SJSA1 (cell line): ENCODE measurements around the gene SLIT1. TPM values are rescaled to one million over a fixed set of nuclear protein-coding genes. Genes with fewer than 3 reads are reported as not detected.

Source experiments
- DNase-seq, 2 experiments: peaks; one replicate each; pipeline ENCODE4 v3.0.0-alpha.2; 2015 to 2020; ENCODE audit warnings: low spot score in 2 of 2, low read depth in 1 of 2
- H3K27ac ChIP-seq: fragments of 250-450 bp; sonication (Bioruptor Pico); 2 replicates; pipeline ENCODE4 v1.5.1; 2020; ENCODE audit warnings: mild to moderate bottlenecking, moderate library complexity
- H3K27me3 ChIP-seq: fragments of 250-450 bp; sonication (Bioruptor Pico); replicated peaks from 2 replicates; pipeline ENCODE4 v1.5.1; 2020; ENCODE audit warnings: mild to moderate bottlenecking, moderate library complexity
- H3K36me3 ChIP-seq: fragments of 250-450 bp; sonication (Bioruptor Pico); 2 replicates; pipeline ENCODE4 v1.5.1; 2020; ENCODE audit warnings: mild to moderate bottlenecking
- H3K4me1 ChIP-seq: fragments of 250-450 bp; sonication (Bioruptor Pico); replicated peaks from 2 replicates; pipeline ENCODE4 v1.6.1; 2021; ENCODE audit warnings: mild to moderate bottlenecking
- H3K4me3 ChIP-seq: fragments of 250-450 bp; sonication (Bioruptor Pico); 2 replicates; pipeline ENCODE4 v1.5.1; 2020; ENCODE audit warnings: mild to moderate bottlenecking
- H3K9me3 ChIP-seq: fragments of 250-450 bp; sonication (Bioruptor Pico); replicated peaks from 2 replicates; pipeline ENCODE4 v1.5.1; 2020; ENCODE audit warnings: mild to moderate bottlenecking
- total RNA-seq: library from RNA; depleted of rRNA; stranded (reverse); fragments of >200 nt; shearing (Covaris generic); gene quantifications from 2 replicates; pipeline ENCODE4 v1.2.3, GENCODE V29; 2014

SLIT1 gene
- total RNA-seq, 1 experiment from 2014 or later: not detected

DNA sequence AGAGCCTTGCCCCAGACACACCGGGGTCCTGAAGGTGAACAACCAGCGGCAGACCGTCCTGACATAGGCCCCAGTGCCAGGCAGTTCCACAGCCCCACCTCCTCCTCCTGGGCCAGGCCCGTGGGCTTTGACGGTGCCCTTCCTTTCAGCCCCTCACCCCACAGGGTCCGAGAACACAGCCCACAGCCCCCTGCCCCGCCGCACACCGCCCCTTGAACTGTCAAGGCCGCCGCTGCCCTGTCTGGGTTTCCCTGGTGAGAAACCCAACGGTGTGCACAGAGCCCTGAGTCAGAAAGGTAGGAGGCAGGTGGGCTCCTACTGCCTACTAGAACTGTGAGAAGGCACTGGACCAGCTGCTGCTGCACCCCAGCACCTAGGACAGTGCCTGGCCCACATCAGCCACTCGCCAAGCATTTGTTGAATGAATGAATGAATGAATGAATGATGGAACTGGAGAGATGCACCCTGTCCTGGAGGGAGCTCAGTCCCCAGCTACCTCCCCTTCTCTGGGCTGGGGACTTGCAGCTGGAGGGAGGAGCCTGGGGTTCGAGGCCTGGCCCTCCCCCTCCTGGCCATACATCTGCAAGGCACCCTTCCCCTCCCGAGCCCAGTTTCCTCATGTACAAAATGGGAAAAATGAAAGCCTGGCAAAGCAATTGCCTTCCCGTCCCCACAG lies 117.9 kb downstream of the SLIT1 start:
- Histone ChIP-seq H3K36me3 (no peaks in the 10 kb centered on the region), H3K27ac (no peak overlapping the region), H3K4me3 (no peak overlapping the region), H3K4me1 (no peaks in the 10 kb centered on the region), H3K9me3 (peaks cover 21% of the 10 kb centered on the region), H3K27me3 (peaks cover 8% of the 10 kb centered on the region; the same call in 1 of the 2 replicates)
- DNase-seq: no peak

DNA sequence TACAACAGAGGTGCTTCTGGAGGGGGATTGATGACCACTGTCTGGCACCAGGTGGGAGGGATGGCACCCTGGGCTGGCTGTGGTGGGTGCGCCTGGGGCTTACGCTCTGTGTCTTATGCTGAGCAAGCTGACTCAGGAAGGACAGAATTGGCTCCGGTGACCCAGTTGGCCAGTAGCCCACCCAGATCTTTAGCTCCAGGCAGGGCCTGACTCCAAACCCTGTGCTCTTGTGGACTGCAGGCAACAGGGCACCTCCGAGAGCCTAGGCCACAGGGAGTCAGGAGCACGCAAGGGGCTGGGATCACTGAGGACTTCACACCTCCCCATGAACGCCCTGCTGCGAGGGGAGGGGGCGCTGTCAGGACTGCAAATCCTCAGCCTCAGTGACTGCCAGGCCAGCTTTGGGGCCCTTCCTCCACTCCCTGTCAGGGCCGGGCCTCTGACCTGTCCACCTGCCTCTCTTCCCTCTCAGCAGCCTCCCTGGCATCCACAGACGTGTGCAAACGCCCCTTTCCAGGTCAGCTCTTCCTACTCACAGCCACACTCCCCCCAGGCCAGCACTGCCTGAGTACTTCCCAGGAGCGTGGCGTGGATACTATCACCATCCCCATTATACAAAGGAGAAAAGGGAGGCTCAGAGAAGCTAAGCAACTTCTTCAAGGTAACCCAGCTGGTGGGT lies 118.7 kb downstream of the SLIT1 start:
- peaks cover 21% of the 10 kb centered on the region for H3K9me3 ChIP-seq
- no peak overlapping the region for H3K27ac ChIP-seq
- no peak for DNase-seq
- H3K4me1 ChIP-seq: no peaks in the 10 kb centered on the region
- 0 out of 2 replicates have a peak, but pooled peaks cover 2% of the 10 kb centered on the region for H3K27me3 ChIP-seq
- H3K36me3 ChIP-seq: no peaks in the 10 kb centered on the region
- no peak overlapping the region for H3K4me3 ChIP-seq

DNA sequence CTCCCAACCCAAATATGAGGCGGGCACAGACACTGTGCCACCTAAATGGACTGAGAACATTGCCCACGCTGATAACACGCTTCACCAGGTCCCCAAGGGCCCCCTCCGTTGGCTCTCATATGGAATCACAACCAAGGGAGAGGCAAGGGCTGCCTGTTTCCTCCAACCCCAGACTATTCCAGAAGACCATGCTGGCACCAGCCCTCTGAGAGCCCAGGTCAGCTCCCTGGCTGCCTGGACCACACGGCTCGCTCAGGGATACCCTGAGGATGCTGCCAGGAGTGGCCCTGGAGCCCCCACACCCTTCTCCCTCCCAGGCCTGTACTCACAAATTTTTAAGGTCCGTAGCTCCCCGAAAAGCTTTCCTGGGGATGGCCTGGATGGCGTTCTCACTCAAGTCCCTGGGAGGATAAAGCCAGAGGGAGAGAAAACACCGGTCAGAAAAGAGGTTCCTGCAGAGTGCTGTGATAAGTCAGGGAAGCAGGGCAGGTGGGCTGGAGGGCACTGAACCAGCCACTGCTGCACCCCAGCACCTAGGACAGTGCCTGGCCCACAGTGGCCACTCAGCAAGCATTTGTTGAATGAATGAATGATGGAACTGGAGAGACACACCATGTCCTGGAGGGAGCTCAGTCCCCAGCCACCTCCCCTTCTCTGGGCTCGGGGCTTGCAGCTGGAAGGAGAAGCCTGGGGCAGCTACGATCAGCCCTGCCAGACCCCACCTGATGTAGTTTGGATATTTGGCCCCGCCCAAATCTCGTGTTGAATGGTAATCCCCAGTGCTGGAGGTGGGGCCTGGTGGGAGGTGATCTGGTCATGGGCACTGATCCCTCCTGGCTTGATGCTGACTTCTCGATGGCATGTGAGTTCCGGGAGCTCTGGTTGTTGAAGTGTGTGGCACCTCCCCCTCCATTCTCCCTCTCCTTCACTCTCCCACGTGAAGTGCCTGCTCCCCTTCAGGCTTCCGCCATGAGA lies 119.8 kb downstream of the SLIT1 start:
- no peak for DNase-seq
- Histone ChIP-seq H3K4me1 (no peaks in the 10 kb centered on the region), H3K27me3 (0 out of 2 replicates have a peak, but pooled peaks cover 4% of the 10 kb centered on the region)

DNA sequence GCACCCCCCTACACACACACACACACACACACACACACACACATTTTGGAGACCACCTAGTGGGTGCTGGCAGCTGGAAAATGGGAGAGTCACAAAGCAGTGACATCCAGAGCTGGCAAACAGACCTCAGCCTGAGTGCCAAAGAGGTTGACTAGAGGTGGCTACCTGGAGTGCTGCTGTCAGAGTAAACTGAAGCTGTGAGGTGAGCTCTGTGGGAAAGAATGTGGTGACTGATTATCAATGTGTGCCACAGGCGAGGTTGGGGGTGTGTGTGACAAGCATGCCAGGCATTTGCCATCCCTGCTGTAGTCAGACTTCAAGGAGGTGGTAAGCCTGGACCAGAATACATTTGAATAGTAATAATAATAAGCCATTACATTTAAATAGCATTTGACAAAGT lies 120.6 kb downstream of the SLIT1 start:
- H3K9me3 ChIP-seq: peaks cover 17% of the 10 kb centered on the region
- H3K4me3 ChIP-seq: no peak overlapping the region
- no peaks in the 10 kb centered on the region for H3K4me1 ChIP-seq
- no peak for DNase-seq
- H3K27ac ChIP-seq: no peak overlapping the region
- no peaks in the 10 kb centered on the region for H3K36me3 ChIP-seq
- H3K27me3 ChIP-seq: 0 out of 2 replicates have a peak, but pooled peaks cover 6% of the 10 kb centered on the region

More for the DNA sequence above, 119.8 kb downstream of the SLIT1 start:
- Histone ChIP-seq H3K9me3 (peaks cover 21% of the 10 kb centered on the region), H3K4me3 (no peak overlapping the region), H3K36me3 (no peaks in the 10 kb centered on the region), H3K27ac (no peak overlapping the region)

DNA sequence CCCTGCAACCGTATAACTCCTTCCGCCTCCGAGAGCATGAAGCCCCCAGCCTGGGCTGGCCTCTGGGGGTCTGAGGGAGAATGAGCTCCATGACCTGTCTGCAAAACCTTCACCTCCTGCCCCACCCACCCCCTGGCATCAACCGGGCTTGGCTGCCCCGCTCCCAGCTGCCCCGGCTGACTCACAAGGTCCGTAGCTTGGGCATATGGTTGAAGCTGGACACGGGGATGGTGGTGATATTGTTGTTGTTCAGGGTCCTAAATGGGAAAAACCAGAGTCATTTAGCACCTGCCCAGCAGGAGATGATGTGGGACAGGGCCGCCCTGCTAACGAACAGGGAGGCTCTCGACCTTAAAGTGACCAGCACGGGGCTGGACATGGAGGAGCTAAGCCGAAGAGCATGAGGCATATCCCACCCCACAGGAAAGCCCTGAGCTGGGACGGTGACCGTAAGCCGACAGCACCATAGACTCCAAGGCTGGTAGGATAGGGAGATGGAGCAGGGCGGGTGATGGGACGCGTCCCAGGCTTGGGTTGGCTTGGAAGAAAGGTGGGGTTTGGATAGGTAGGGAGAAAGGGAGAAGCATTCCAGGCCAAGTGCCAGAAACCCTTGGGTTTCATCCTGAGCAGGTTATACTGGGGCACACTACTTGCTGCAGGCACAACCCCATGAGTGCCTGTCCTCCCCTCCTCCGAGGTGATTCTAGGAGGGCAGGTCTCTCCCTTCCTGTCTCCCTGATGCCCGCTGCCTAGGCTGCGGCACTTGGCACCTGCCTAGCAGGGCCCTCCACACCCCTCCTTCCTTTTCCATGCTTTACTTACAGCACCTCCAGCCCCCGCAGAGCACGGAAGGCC lies 121.5 kb downstream of the SLIT1 start:
- Histone ChIP-seq H3K4me3 (no peak overlapping the region), H3K27me3 (0 out of 2 replicates have a peak, but pooled peaks cover 6% of the 10 kb centered on the region), H3K36me3 (no peaks in the 10 kb centered on the region), H3K9me3 (peaks cover 8% of the 10 kb centered on the region), H3K27ac (no peak overlapping the region), H3K4me1 (no peaks in the 10 kb centered on the region)
- DNase-seq: no peak

DNA sequence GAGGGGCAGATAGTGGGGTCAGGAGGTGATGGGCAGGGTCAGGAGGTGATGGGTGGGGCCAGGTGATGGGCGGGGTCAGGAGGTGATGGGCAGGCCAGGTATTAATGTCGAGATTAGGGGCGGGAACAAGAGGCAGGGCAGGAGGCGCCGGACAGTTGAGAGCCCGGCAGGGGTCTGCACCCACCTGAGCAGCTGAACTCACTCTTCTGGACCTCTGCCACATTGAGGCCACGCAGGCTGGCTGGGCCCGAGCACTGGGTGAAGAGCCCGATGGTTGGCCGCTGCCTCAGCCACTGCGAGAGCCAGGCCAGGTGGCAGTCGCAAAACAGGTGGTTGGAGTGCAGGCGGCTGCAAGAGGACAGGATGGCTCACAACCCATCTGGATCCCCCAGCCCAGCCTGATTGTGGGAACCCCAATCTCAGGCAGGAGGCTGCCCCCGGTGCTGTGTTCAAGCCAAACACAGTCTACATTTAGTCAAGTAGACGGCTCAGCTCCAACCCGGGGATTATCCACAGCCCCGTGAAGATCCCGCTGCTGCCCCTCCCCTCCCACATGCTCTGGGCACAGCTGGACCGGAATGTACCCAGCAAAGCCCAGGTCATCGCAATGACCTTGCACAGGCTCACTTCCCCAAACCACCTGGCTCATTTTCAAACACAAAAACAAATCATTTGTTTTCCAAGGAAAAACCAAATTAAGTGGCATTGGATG lies 122.3 kb downstream of the SLIT1 start:
- H3K4me1 ChIP-seq: no peaks in the 10 kb centered on the region
- H3K27me3 ChIP-seq: 0 out of 2 replicates have a peak, but pooled peaks cover 6% of the 10 kb centered on the region
- H3K36me3 ChIP-seq: no peaks in the 10 kb centered on the region
- no peak overlapping the region for H3K27ac ChIP-seq
- no peak overlapping the region for H3K4me3 ChIP-seq
- H3K9me3 ChIP-seq: 0 out of 2 replicates have a peak, but pooled peaks cover under 1% of the 10 kb centered on the region
- no peak for DNase-seq

DNA sequence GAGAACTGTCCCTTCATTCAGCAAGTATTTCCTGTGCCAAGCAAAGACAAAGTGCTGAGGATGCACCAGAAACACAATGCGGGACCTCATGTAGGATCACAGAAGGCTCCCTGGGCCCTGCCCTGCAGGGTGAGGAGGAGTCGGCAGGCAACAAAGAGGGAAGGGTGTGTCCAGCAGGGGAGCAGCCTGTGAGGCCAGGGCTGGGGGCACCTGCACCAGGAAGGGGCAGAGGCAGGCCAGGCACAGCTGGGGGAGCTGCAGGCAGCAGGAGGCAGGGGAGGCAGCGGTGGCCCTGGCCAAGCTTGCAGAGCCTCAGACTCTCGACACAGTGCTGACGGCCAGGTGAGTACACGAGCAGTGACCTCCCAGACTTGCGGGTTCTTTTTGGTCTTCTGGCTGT lies 123.3 kb downstream of the SLIT1 start:
- H3K27me3 ChIP-seq: 0 out of 2 replicates have a peak, but pooled peaks cover 6% of the 10 kb centered on the region
- no peak overlapping the region for H3K4me3 ChIP-seq
- no peaks in the 10 kb centered on the region for H3K36me3 ChIP-seq

DNA sequence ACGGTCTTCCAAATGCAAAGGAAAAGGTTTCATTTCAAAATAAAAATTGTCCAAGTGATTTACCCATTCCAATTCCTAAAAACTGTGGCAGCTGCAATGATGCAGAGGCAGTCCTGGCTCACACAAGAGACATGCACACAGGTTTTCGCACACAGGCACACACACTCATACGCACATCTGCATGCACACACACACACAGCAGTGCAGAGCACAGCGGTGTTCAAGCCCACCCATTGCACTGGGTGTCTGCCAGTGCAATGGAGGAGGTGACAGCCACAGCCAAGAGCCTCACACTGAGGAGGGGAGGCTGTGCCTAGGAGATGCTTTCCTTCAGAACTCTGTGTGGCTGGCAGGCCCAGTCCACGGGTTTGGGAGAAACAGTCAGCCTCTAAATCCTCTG lies 123.7 kb downstream of the SLIT1 start:
- no peaks in the 10 kb centered on the region for H3K36me3 ChIP-seq
- 0 out of 2 replicates have a peak, but pooled peaks cover 6% of the 10 kb centered on the region for H3K27me3 ChIP-seq
- no peaks in the 10 kb centered on the region for H3K4me1 ChIP-seq
- H3K9me3 ChIP-seq: no peaks in the 10 kb centered on the region
- H3K4me3 ChIP-seq: no peak overlapping the region
- DNase-seq: no peak
- no peak overlapping the region for H3K27ac ChIP-seq

More for the DNA sequence above, 123.3 kb downstream of the SLIT1 start:
- Histone ChIP-seq H3K27ac (no peak overlapping the region), H3K4me1 (no peaks in the 10 kb centered on the region), H3K9me3 (no peaks in the 10 kb centered on the region)
- no peak for DNase-seq

DNA sequence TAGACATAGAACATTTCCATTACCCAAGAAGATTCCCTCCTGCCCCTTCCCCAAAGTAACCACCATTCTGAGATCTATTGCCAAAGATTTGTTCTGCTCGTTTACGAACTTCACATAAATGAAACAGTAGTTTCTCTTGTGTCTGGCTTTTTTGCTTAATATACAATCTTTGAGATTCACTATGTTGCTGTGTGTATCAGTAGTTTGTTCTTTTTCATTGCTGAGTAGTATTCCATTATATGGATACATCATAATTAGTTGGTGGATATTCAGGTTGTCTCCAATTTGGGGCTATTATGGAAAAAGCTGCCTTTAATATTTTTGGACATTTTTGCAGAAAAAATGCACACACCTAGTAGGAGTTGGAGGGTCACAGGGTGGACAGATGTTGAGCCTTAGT lies 124.3 kb downstream of the SLIT1 start:
- no peak for DNase-seq
- Histone ChIP-seq H3K27me3 (0 out of 2 replicates have a peak, but pooled peaks cover 6% of the 10 kb centered on the region), H3K27ac (no peak overlapping the region), H3K9me3 (no peaks in the 10 kb centered on the region), H3K4me1 (no peaks in the 10 kb centered on the region), H3K4me3 (no peak overlapping the region), H3K36me3 (no peaks in the 10 kb centered on the region)

DNA sequence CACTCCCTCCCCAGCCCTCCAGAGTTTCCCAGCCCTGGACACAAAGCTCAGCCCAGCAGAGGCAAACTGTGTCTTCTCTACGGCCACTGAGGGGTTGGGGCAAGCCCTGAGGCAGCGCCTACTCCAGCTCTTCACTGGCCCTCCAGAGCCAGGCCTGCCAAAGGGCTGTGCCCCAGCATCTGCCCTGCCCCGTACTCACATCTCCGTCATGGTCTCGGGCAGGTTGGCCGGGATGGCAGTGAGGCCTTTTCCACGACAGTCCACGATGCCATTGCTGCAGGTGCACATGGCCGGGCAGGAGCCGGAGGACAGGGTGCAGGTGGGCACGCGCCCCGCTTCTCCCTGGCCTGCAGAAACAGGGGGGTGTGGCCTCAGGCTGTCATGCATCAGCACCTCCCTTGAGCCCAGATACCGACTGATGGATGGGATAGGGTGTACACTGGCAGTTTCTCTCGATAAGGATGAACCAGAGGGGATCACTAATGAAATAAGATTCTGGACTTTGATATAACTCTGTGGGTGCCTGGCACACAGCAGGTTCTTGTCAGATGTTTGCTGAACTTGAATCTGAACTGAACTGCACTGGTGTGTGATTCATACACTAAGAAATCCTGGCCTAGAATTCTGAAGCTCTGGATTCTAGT lies 125.2 kb downstream of the SLIT1 start:
- no peak overlapping the region for H3K27ac ChIP-seq
- H3K4me3 ChIP-seq: no peak overlapping the region
- no peak for DNase-seq
- no peaks in the 10 kb centered on the region for H3K4me1 ChIP-seq
- no peaks in the 10 kb centered on the region for H3K36me3 ChIP-seq
- H3K27me3 ChIP-seq: 0 out of 2 replicates have a peak, but pooled peaks cover 6% of the 10 kb centered on the region
- H3K9me3 ChIP-seq: no peaks in the 10 kb centered on the region

DNA sequence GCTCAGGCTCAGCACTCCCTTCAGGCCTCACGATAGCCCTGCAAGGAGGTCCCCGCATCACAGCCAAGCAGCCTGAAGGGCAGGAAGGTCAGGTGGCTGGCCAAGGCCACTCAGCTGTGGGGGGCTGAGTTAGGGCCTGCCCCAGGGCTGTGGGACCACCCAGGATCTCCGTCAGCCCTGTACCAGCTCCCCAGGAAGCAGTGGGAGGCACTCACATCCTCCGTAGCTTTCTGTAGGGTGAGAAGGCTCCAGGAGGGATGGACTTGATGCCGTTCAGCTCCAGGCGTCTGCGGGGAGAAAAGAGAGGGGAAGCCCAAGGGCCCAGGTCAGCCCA lies 125.9 kb downstream of the SLIT1 start:
- no peak for DNase-seq
- H3K9me3 ChIP-seq: no peaks in the 10 kb centered on the region
- H3K27me3 ChIP-seq: 0 out of 2 replicates have a peak, but pooled peaks cover 3% of the 10 kb centered on the region
- no peak overlapping the region for H3K27ac ChIP-seq
- H3K36me3 ChIP-seq: no peaks in the 10 kb centered on the region
- H3K4me3 ChIP-seq: no peak overlapping the region
- H3K4me1 ChIP-seq: no peaks in the 10 kb centered on the region
